ENCODE measurements around the gene AOPEP. TPM values are rescaled to one million over a fixed set of nuclear protein-coding genes. Genes with fewer than 3 reads are reported as not detected.

The AOPEP gene
- total and polyA plus RNA-seq, 2 donors (not counting 3 experiments of a cell fraction or from before 2014, with no cell fraction given) = 20.2 to 41.6 TPM

GRCh38 chr9:94681508-94681907 lies 45.0 kb upstream of the AOPEP start:
- H3K27ac ChIP-seq (ENCODE audit: insufficient read depth, low read depth, low read length) = no peak overlapping the region
- CTCF ChIA-PET = interaction anchor here (0.6 to 11.8 kb wide), 59 partner anchors 8 to 1636 kb away, joined by 3 to 707 read pairs (median 4); partner anchors contain the start of gene AOPEP
- DNase-seq (ENCODE audit: low read depth, low spot score) = peak; percentile 67
- POLR2A ChIA-PET = interaction anchor here (1.0 to 1.3 kb wide), 2 partner anchors 446 to 486 kb away, joined by 4 to 6 read pairs; no protein-coding TSS in a partner anchor
- H3K27me3 ChIP-seq (ENCODE audit: control insufficient read depth in 2 of 2, insufficient read depth in 2 of 2, low read length in 2 of 2) = peaks cover 3 to 4% of the 10 kb centered on the region in 2 experiments
- peak; percentile 70 for FAIRE-seq
- H3K36me3 ChIP-seq (ENCODE audit: control insufficient read depth in 2 of 2, extremely low read depth in 1 of 2, insufficient read depth in 2 of 2, low read length in 2 of 2) = no peaks in the 10 kb centered on the region
- H4K20me1 ChIP-seq (replicated peaks; ENCODE audit: control insufficient read depth, extremely low read depth, insufficient read depth, low read length) = no peaks in the 10 kb centered on the region
- BruUV-seq (replicated peaks) = no TSS peak
- H3K9me3 ChIP-seq (replicated peaks; ENCODE audit: control insufficient read depth, insufficient read depth, low read length) = no peaks in the 10 kb centered on the region
- intact Hi-C loops (cut with micrococcal nuclease) (loop anchor here (1.0 to 5.0 kb wide), 8 partner anchors 102 to 1537 kb away; no protein-coding TSS in a partner anchor), dilution Hi-C loops (cut with MboI; ENCODE audit: extremely low pct_ligation_motif_present, low sequenced_read_pairs) (no loop called here)
- H3K79me2 ChIP-seq (ENCODE audit: control insufficient read depth, insufficient read depth, low read length) = no peaks in the 10 kb centered on the region
- no peak overlapping the region for H3K4me2 ChIP-seq (ENCODE audit: insufficient read depth, low read length)
- H3K4me1 ChIP-seq (ENCODE audit: control insufficient read depth, extremely low read depth, insufficient read depth, low read length) = no peaks in the 10 kb centered on the region
- H3K9ac ChIP-seq (replicated peaks; ENCODE audit: extremely low read depth, insufficient read depth, low read length) = no peak overlapping the region
- TF ChIP-seq JUN (IDR thresholded peaks at IDR 0.05; ENCODE audit: borderline replicate concordance, insufficient read depth, insufficient read length, low read depth) = no peak
- TF ChIP-seq MYC (IDR thresholded peaks at IDR 0.05; ENCODE audit: low read depth, low read length) = no peak
- TF ChIP-seq CTCF (IDR thresholded peaks at IDR 0.05; ENCODE audit: extremely low read depth in 1 of 2, insufficient read depth in 1 of 2, low read depth in 1 of 2, low read length in 2 of 2) = peak; percentile 68 to 74
- TF ChIP-seq POLR2A (IDR thresholded peaks at IDR 0.05; ENCODE audit: low read depth, low read length) = no peak
- no peaks in the 10 kb centered on the region for H3K9me1 ChIP-seq (replicated peaks; ENCODE audit: control insufficient read depth, extremely low read depth, insufficient read depth, low read length)
- H3K4me3 ChIP-seq (replicated peaks in 1 of 3; ENCODE audit: insufficient read depth in 1 of 3, low read depth in 1 of 3, low read length in 3 of 3) = no peak overlapping the region
- H2AFZ ChIP-seq (ENCODE audit: low read depth, low read length) = peak overlapping the region; percentile 67

- intact Hi-C loops (cut with micrococcal nuclease) = no loop called here
- H3K9me3 ChIP-seq (replicated peaks; ENCODE audit: control insufficient read depth, insufficient read depth, low read length) = no peaks in the 10 kb centered on the region
- H3K4me2 ChIP-seq (ENCODE audit: insufficient read depth, low read length) = no peak overlapping the region
- no peaks in the 10 kb centered on the region for H4K20me1 ChIP-seq (replicated peaks; ENCODE audit: control insufficient read depth, extremely low read depth, insufficient read depth, low read length)
- no peaks in the 10 kb centered on the region for H3K36me3 ChIP-seq (ENCODE audit: control insufficient read depth in 2 of 2, extremely low read depth in 1 of 2, insufficient read depth in 2 of 2, low read length in 2 of 2)
- H3K4me3 ChIP-seq (replicated peaks in 1 of 3; ENCODE audit: insufficient read depth in 1 of 3, low read depth in 1 of 3, low read length in 3 of 3) = no peak overlapping the region
- dilution Hi-C loops (cut with MboI; ENCODE audit: extremely low pct_ligation_motif_present, low sequenced_read_pairs) = no loop called here
- H2AFZ ChIP-seq (ENCODE audit: low read depth, low read length) = no peak overlapping the region
- no TSS peak for BruUV-seq (replicated peaks)
- FAIRE-seq (no peak), DNase-seq (ENCODE audit: low read depth, low spot score) (no peak)
- H3K27me3 ChIP-seq (ENCODE audit: control insufficient read depth in 2 of 2, insufficient read depth in 2 of 2, low read length in 2 of 2) = peaks cover 0 to 2% of the 10 kb centered on the region in 2 experiments
- no peak overlapping the region for H3K27ac ChIP-seq (ENCODE audit: insufficient read depth, low read depth, low read length)
- TF ChIP-seq JUN (IDR thresholded peaks at IDR 0.05; ENCODE audit: borderline replicate concordance, insufficient read depth, insufficient read length, low read depth) = no peak
- TF ChIP-seq POLR2AphosphoS5 (IDR thresholded peaks at IDR 0.05; ENCODE audit: insufficient read depth, low read depth, low read length) = no peak
- no peak for TF ChIP-seq MAX (IDR thresholded peaks at IDR 0.05; ENCODE audit: insufficient read depth, insufficient read length)
- no peak for TF ChIP-seq GATA2 (IDR thresholded peaks at IDR 0.05; ENCODE audit: insufficient read depth, insufficient read length, low read depth, low read length)
- no peak for TF ChIP-seq POLR2A (IDR thresholded peaks at IDR 0.05; ENCODE audit: low read depth, low read length)
- no peak for TF ChIP-seq MYC (IDR thresholded peaks at IDR 0.05; ENCODE audit: low read depth, low read length)
- TF ChIP-seq EZH2 (IDR thresholded peaks at IDR 0.05; ENCODE audit: borderline replicate concordance, low read depth, low read length, severe bottlenecking) = no peak
- no peak for TF ChIP-seq CTCF (IDR thresholded peaks at IDR 0.05; ENCODE audit: extremely low read depth in 1 of 2, insufficient read depth in 1 of 2, low read depth in 1 of 2, low read length in 2 of 2)
- no peak for TF ChIP-seq FOS (IDR thresholded peaks at IDR 0.05; ENCODE audit: borderline replicate concordance, insufficient read depth, low read length)
- H3K79me2 ChIP-seq (ENCODE audit: control insufficient read depth, insufficient read depth, low read length) = no peaks in the 10 kb centered on the region
- CTCF ChIA-PET = interaction anchor here (11.8 kb wide), 1 partner anchor 445 kb away, joined by 707 read pairs; no protein-coding TSS in a partner anchor
- POLR2A ChIA-PET = no interaction called here
- no peaks in the 10 kb centered on the region for H3K9me1 ChIP-seq (replicated peaks; ENCODE audit: control insufficient read depth, extremely low read depth, insufficient read depth, low read length)
- no peaks in the 10 kb centered on the region for H3K4me1 ChIP-seq (ENCODE audit: control insufficient read depth, extremely low read depth, insufficient read depth, low read length)
- no peak overlapping the region for H3K9ac ChIP-seq (replicated peaks; ENCODE audit: extremely low read depth, insufficient read depth, low read length)
Observed at GRCh38 chr9:94685359-94685758, 41.1 kb upstream of the AOPEP start.

All from endothelial cell of umbilical vein (primary cell).